Measurements from ENCODE around the gene MNT. TPM values are rescaled to one million over a fixed set of nuclear protein-coding genes. Genes with fewer than 3 reads are reported as not detected.

The MNT gene
- polyA plus RNA-seq, 1 donor from 2014 or later, result 6.1 TPM

GRCh38 chr17:2371183-2372130 is 29.4 kb downstream of the MNT start:
- Histone ChIP-seq H3K4me3 (ENCODE audit: low read length) (no peak overlapping the region), H3K36me3 (ENCODE audit: insufficient read depth, low read length) (no peaks in the 10 kb centered on the region), H2AFZ (ENCODE audit: low read depth, low read length) (no peak overlapping the region), H3K4me2 (ENCODE audit: low read length) (no peak overlapping the region), H3K79me2 (replicated peaks; ENCODE audit: insufficient read depth, low read length) (no peaks in the 10 kb centered on the region), H3F3A (ENCODE audit: insufficient read depth, low read length, poor library complexity, severe bottlenecking) (no peaks in the 10 kb centered on the region), H3K9me3 (ENCODE audit: low read length) (no peaks in the 10 kb centered on the region), H3K27me3 (ENCODE audit: insufficient read depth, low read depth, low read length) (no peaks in the 10 kb centered on the region), H3K9ac (ENCODE audit: low read length) (no peak overlapping the region), H3K27ac (ENCODE audit: low read length) (no peak overlapping the region), H3K9me2 (ENCODE audit: insufficient read depth, low read length) (no peaks in the 10 kb centered on the region), H4K20me1 (ENCODE audit: insufficient read depth) (no peaks in the 10 kb centered on the region)
- TF ChIP-seq EP300 (conservative IDR thresholded peaks at IDR 0.05; ENCODE audit: poor library complexity, severe bottlenecking), result no peak
- TF ChIP-seq EZH2 (IDR thresholded peaks at IDR 0.05; ENCODE audit: borderline replicate concordance, insufficient read depth, low read length, poor library complexity, severe bottlenecking), result no peak
- TF ChIP-seq MXI1 (conservative IDR thresholded peaks at IDR 0.05; ENCODE audit: poor library complexity, severe bottlenecking), result no peak
- TF ChIP-seq REST (IDR thresholded peaks at IDR 0.05; ENCODE audit: borderline replicate concordance), result no peak
- no peak for TF ChIP-seq RAD21 (conservative IDR thresholded peaks at IDR 0.05)
- TF ChIP-seq CTCF (IDR thresholded peaks at IDR 0.05; ENCODE audit: poor library complexity, severe bottlenecking), result no peak
- no peak for TF ChIP-seq TAF1 (IDR thresholded peaks at IDR 0.05; ENCODE audit: low read depth)
- TF ChIP-seq SMC3 (conservative IDR thresholded peaks at IDR 0.05; ENCODE audit: poor library complexity), result no peak
- TF ChIP-seq POLR2AphosphoS5 (IDR thresholded peaks at IDR 0.05), result no peak

- no peaks in the 10 kb centered on the region for H3K9me2 ChIP-seq (ENCODE audit: insufficient read depth, low read length)
- no peaks in the 10 kb centered on the region for H3K79me2 ChIP-seq (replicated peaks; ENCODE audit: insufficient read depth, low read length)
- H3K9me3 ChIP-seq (ENCODE audit: low read length), result no peaks in the 10 kb centered on the region
- H3K27ac ChIP-seq (ENCODE audit: low read length), result no peak overlapping the region
- H3K4me2 ChIP-seq (ENCODE audit: low read length), result no peak overlapping the region
- no peaks in the 10 kb centered on the region for H4K20me1 ChIP-seq (ENCODE audit: insufficient read depth)
- no peaks in the 10 kb centered on the region for H3F3A ChIP-seq (ENCODE audit: insufficient read depth, low read length, poor library complexity, severe bottlenecking)
- H2AFZ ChIP-seq (ENCODE audit: low read depth, low read length), result no peak overlapping the region
- no peaks in the 10 kb centered on the region for H3K36me3 ChIP-seq (ENCODE audit: insufficient read depth, low read length)
- H3K4me3 ChIP-seq (ENCODE audit: low read length), result no peak overlapping the region
- H3K27me3 ChIP-seq (ENCODE audit: insufficient read depth, low read depth, low read length), result no peaks in the 10 kb centered on the region
- no peak for TF ChIP-seq TAF1 (IDR thresholded peaks at IDR 0.05; ENCODE audit: low read depth)
- TF ChIP-seq SMC3 (conservative IDR thresholded peaks at IDR 0.05; ENCODE audit: poor library complexity), result no peak
- TF ChIP-seq EP300 (conservative IDR thresholded peaks at IDR 0.05; ENCODE audit: poor library complexity, severe bottlenecking), result no peak
- TF ChIP-seq CTCF (IDR thresholded peaks at IDR 0.05; ENCODE audit: poor library complexity, severe bottlenecking), result no peak
- no peak for TF ChIP-seq EZH2 (IDR thresholded peaks at IDR 0.05; ENCODE audit: borderline replicate concordance, insufficient read depth, low read length, poor library complexity, severe bottlenecking)
- TF ChIP-seq RAD21 (conservative IDR thresholded peaks at IDR 0.05), result no peak
- TF ChIP-seq MXI1 (conservative IDR thresholded peaks at IDR 0.05; ENCODE audit: poor library complexity, severe bottlenecking), result no peak
- TF ChIP-seq REST (IDR thresholded peaks at IDR 0.05; ENCODE audit: borderline replicate concordance), result no peak
- TF ChIP-seq POLR2AphosphoS5 (IDR thresholded peaks at IDR 0.05), result no peak
- H3K9ac ChIP-seq (ENCODE audit: low read length), result no peak overlapping the region
Measured at GRCh38 chr17:2370211-2370589, 30.7 kb downstream of the MNT start.

All from neural cell (in vitro differentiated cells).